Loucy (cell line): ENCODE measurements around the gene SMS.

Experiments used
- EZH2phosphoT487 ChIP-seq: fragments of 200-600 bp; IDR thresholded peaks from 2 replicates; pipeline ENCODE4 v1.6.1; 2018; ENCODE audit warnings: antibody characterized with exemption, mild to moderate bottlenecking, moderate library complexity, borderline replicate concordance
- TF ChIP-seq, protein P1 (sequence below): fragments of 200-600 bp; sonication (generic); conservative IDR thresholded peaks from 2 replicates; pipeline ENCODE4 v1.5.1; 2014; ENCODE audit warnings: mild to moderate bottlenecking, antibody characterized with exemption, low read length

- TF ChIP-seq, protein P1, sequence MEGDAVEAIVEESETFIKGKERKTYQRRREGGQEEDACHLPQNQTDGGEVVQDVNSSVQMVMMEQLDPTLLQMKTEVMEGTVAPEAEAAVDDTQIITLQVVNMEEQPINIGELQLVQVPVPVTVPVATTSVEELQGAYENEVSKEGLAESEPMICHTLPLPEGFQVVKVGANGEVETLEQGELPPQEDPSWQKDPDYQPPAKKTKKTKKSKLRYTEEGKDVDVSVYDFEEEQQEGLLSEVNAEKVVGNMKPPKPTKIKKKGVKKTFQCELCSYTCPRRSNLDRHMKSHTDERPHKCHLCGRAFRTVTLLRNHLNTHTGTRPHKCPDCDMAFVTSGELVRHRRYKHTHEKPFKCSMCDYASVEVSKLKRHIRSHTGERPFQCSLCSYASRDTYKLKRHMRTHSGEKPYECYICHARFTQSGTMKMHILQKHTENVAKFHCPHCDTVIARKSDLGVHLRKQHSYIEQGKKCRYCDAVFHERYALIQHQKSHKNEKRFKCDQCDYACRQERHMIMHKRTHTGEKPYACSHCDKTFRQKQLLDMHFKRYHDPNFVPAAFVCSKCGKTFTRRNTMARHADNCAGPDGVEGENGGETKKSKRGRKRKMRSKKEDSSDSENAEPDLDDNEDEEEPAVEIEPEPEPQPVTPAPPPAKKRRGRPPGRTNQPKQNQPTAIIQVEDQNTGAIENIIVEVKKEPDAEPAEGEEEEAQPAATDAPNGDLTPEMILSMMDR, result no peak
- TF ChIP-seq EZH2phosphoT487, result no peak
Observed at GRCh38 chrX:21912989-21913388, 27.5 kb upstream of the SMS start.
